ENCODE data around the gene TMEM270.
A peak's percentile ranks its signal among the peaks of the same experiment; 100 is the strongest.
"Not testable (repeated sequence)": the region's sequence is repeated elsewhere in the genome, so short reads cannot be mapped to it uniquely, and the experiment has no call there.

Gene TMEM270
- total RNA-seq = 0 reads per million in 3 donors

- Histone ChIP-seq H3K36me3 (ENCODE audit: control insufficient read depth, insufficient read depth, low read length) (no peaks in the 10 kb centered on the region), H3K27me3 (replicated peaks; ENCODE audit: control insufficient read depth, insufficient read depth, low read length, poor library complexity, severe bottlenecking) (no peaks in the 10 kb centered on the region), H3K4me1 (ENCODE audit: control insufficient read depth, insufficient read depth, low read length, poor library complexity, severe bottlenecking) (peaks cover 1% of the 10 kb centered on the region), H3K9me3 (ENCODE audit: control insufficient read depth, low read length) (no peaks in the 10 kb centered on the region), H3K27ac (ENCODE audit: insufficient read depth, low read length, poor library complexity, severe bottlenecking) (no peak within 1 kb of the TSS), H3K4me3 (ENCODE audit: insufficient read depth, low read depth, low read length, poor library complexity, severe bottlenecking) (no peak within 1 kb of the TSS)
- DNase-seq = no peak
These were observed at the start of gene TMEM270 for GRCh38 chr7:73860859-73861258. Gene TMEM270 (plus strand): TSS chr7:73861159. CDS start chr7:73861195, 36 bp downstream.

DNA sequence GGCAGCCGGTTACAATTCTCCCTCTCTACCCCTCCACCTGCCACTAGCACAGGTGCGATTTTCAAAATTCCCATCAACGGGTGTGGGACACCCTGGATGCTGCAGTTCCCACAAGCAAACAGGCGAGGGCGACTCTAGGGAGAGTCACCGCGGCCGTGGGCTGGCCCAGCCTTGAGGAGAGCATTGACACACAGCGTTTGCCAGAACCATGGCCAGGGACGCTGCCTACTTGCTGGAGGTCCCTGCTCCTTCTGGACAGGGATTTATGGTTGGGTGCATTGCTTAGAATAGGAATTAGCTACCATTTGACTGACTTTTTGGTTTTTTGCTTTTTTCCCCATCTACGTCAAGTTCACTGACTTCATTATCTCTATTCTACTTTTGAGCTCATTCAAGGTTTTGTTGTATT is 49.2 kb upstream of the TMEM270 start:
- Histone ChIP-seq H3K9me3 (ENCODE audit: control insufficient read depth, low read length) (peaks cover 5% of the 10 kb centered on the region), H3K27me3 (replicated peaks; ENCODE audit: control insufficient read depth, insufficient read depth, low read length, poor library complexity, severe bottlenecking) (no peaks in the 10 kb centered on the region), H3K4me3 (ENCODE audit: insufficient read depth, low read depth, low read length, poor library complexity, severe bottlenecking) (no peak overlapping the region), H3K36me3 (ENCODE audit: control insufficient read depth, insufficient read depth, low read length) (no peaks in the 10 kb centered on the region), H3K27ac (ENCODE audit: insufficient read depth, low read length, poor library complexity, severe bottlenecking) (no peak overlapping the region), H3K4me1 (ENCODE audit: control insufficient read depth, insufficient read depth, low read length, poor library complexity, severe bottlenecking) (no peaks in the 10 kb centered on the region)
- peak; percentile 9 to 36 (median 9) for DNase-seq

DNA sequence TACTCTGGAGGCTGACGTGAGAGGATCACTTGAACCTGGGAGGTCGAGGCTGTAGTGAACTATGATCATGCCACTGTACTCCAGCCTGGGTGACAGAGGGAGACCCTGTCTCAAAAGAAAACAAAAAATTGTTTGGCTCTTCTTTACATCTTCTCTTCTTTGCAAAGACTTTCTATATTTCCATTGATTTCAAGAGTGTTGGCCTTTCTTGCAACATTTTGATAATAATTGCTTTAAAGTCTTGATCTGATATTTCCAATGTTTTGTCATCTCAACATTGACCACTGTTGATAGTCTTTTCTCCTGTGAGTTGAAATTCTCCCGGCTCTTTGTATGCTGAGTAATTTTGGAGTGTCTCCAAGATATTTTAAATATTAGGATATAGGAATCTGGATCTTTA is 48.0 kb upstream of the TMEM270 start:
- H3K9me3 ChIP-seq (ENCODE audit: control insufficient read depth, low read length) = peaks cover 5% of the 10 kb centered on the region
- no peaks in the 10 kb centered on the region for H3K4me1 ChIP-seq (ENCODE audit: control insufficient read depth, insufficient read depth, low read length, poor library complexity, severe bottlenecking)
- H3K27me3 ChIP-seq (replicated peaks; ENCODE audit: control insufficient read depth, insufficient read depth, low read length, poor library complexity, severe bottlenecking) = no peaks in the 10 kb centered on the region
- no peak overlapping the region for H3K4me3 ChIP-seq (ENCODE audit: insufficient read depth, low read depth, low read length, poor library complexity, severe bottlenecking)
- H3K36me3 ChIP-seq (ENCODE audit: control insufficient read depth, insufficient read depth, low read length) = no peaks in the 10 kb centered on the region
- H3K27ac ChIP-seq (ENCODE audit: insufficient read depth, low read length, poor library complexity, severe bottlenecking) = no peak overlapping the region
- DNase-seq = no peak

GRCh38 chr7:73815436-73815835 is 45.5 kb upstream of the TMEM270 start:
- H3K27ac ChIP-seq (ENCODE audit: insufficient read depth, low read length, poor library complexity, severe bottlenecking) = no peak overlapping the region
- no peaks in the 10 kb centered on the region for H3K36me3 ChIP-seq (ENCODE audit: control insufficient read depth, insufficient read depth, low read length)
- no peaks in the 10 kb centered on the region for H3K27me3 ChIP-seq (replicated peaks; ENCODE audit: control insufficient read depth, insufficient read depth, low read length, poor library complexity, severe bottlenecking)
- peaks cover 5% of the 10 kb centered on the region for H3K9me3 ChIP-seq (ENCODE audit: control insufficient read depth, low read length)
- no peaks in the 10 kb centered on the region for H3K4me1 ChIP-seq (ENCODE audit: control insufficient read depth, insufficient read depth, low read length, poor library complexity, severe bottlenecking)
- H3K4me3 ChIP-seq (ENCODE audit: insufficient read depth, low read depth, low read length, poor library complexity, severe bottlenecking) = no peak overlapping the region
- no peak for DNase-seq

DNA sequence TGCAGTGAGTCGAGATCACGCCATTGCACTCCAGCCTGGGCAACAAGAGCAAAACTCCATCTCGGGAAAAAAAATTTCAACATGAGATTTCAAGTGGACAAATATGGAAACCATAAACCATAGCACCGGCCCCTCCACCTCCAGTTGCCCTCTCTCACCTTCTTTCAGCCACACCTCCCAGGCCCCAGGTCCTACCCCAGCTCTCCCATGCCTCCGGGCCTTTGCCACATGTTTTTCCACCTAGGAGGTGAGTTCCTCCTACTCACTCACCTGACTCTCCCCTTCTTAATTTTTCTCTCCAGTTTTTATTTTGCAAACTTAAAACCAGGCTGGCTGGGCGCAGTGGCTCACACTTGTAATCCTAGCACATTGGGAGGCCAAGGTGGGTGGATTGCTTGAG is 43.8 kb upstream of the TMEM270 start:
- H3K4me1 ChIP-seq (ENCODE audit: control insufficient read depth, insufficient read depth, low read length, poor library complexity, severe bottlenecking) = no peaks in the 10 kb centered on the region
- no peak overlapping the region for H3K4me3 ChIP-seq (ENCODE audit: insufficient read depth, low read depth, low read length, poor library complexity, severe bottlenecking)
- H3K27ac ChIP-seq (ENCODE audit: insufficient read depth, low read length, poor library complexity, severe bottlenecking) = no peak overlapping the region
- H3K36me3 ChIP-seq (ENCODE audit: control insufficient read depth, insufficient read depth, low read length) = no peaks in the 10 kb centered on the region
- DNase-seq = no peak
- H3K27me3 ChIP-seq (replicated peaks; ENCODE audit: control insufficient read depth, insufficient read depth, low read length, poor library complexity, severe bottlenecking) = no peaks in the 10 kb centered on the region
- H3K9me3 ChIP-seq (ENCODE audit: control insufficient read depth, low read length) = peaks cover 5% of the 10 kb centered on the region

DNA sequence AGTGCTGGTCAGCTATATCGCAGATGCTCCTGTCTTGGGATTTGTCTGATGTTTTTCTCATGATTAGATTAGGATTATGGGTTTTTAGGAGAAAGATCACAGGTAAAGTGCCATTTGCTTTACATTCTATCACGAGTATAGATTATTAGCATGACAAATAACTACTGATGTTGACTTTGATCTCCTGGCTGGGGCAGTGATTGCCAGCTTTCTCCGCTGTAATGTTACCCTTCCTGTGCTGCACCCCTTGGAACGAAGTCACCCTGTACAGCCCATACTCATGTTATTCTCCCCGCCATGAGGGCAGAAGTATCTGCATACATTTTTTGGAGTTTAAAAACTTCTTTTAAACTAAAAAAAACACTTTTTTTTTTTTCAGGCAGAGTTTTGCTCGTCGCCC is 40.9 kb upstream of the TMEM270 start:
- Histone ChIP-seq H3K9me3 (ENCODE audit: control insufficient read depth, low read length) (no peaks in the 10 kb centered on the region), H3K27ac (ENCODE audit: insufficient read depth, low read length, poor library complexity, severe bottlenecking) (no peak overlapping the region), H3K36me3 (ENCODE audit: control insufficient read depth, insufficient read depth, low read length) (no peaks in the 10 kb centered on the region), H3K27me3 (replicated peaks; ENCODE audit: control insufficient read depth, insufficient read depth, low read length, poor library complexity, severe bottlenecking) (no peaks in the 10 kb centered on the region), H3K4me3 (ENCODE audit: insufficient read depth, low read depth, low read length, poor library complexity, severe bottlenecking) (no peak overlapping the region), H3K4me1 (ENCODE audit: control insufficient read depth, insufficient read depth, low read length, poor library complexity, severe bottlenecking) (no peaks in the 10 kb centered on the region)
- no peak for DNase-seq

- H3K27me3 ChIP-seq (replicated peaks; ENCODE audit: control insufficient read depth, insufficient read depth, low read length, poor library complexity, severe bottlenecking); DNase-seq; H3K27ac ChIP-seq (ENCODE audit: insufficient read depth, low read length, poor library complexity, severe bottlenecking); H3K9me3 ChIP-seq (ENCODE audit: control insufficient read depth, low read length); H3K4me1 ChIP-seq (ENCODE audit: control insufficient read depth, insufficient read depth, low read length, poor library complexity, severe bottlenecking); H3K4me3 ChIP-seq (ENCODE audit: insufficient read depth, low read depth, low read length, poor library complexity, severe bottlenecking); H3K36me3 ChIP-seq (ENCODE audit: control insufficient read depth, insufficient read depth, low read length): not testable (repeated sequence)
These were observed 39.2 kb upstream of the TMEM270 start for GRCh38 chr7:73821597-73822285.

DNA sequence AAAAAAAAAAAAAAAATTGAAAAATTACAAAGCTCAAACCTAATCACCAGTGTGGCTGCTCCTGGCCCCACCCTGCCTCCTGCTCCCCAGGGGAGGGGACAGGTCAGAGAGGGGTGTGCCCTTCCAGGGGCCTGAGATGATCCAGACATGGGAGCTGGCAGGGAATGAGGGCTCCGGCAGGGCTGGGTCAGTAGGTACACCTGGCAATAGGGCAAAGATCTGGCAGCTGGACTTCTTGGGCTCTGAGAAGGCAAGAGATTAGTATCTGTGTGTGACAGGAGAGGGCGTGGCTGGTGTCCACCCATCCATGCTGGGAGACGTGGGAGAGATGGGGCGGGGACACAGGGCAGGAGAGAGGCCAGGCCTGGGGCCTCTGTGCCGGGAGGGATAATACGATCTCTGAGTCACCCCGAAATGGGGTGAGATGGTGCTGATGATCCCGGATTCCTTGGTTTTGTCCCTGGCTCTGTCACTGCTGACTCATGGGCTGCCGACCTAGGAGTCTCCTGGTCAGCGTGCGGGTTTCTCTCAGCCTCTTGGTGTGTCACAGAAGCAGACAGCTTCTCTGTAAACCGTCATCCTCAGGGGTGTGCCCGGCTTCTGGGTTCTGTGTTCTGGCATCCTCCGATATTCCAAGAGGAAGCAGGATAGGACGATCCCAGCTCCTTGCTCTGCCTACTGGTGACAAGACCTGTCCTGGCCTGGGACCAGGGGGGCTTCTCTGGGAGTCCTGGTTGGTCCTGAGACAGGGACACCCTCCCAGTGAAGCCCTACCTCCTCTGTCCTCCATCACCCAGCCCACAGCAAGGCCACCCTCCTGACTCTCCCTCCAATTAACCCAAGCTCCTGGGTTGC is 38.4 kb upstream of the TMEM270 start:
- no peaks in the 10 kb centered on the region for H3K27me3 ChIP-seq (replicated peaks; ENCODE audit: control insufficient read depth, insufficient read depth, low read length, poor library complexity, severe bottlenecking)
- no peak overlapping the region for H3K27ac ChIP-seq (ENCODE audit: insufficient read depth, low read length, poor library complexity, severe bottlenecking)
- H3K4me3 ChIP-seq (ENCODE audit: insufficient read depth, low read depth, low read length, poor library complexity, severe bottlenecking) = no peak overlapping the region
- no peaks in the 10 kb centered on the region for H3K36me3 ChIP-seq (ENCODE audit: control insufficient read depth, insufficient read depth, low read length)
- no peak for DNase-seq
- no peaks in the 10 kb centered on the region for H3K9me3 ChIP-seq (ENCODE audit: control insufficient read depth, low read length)
- peaks cover 8% of the 10 kb centered on the region for H3K4me1 ChIP-seq (ENCODE audit: control insufficient read depth, insufficient read depth, low read length, poor library complexity, severe bottlenecking)

GRCh38 chr7:73823257-73823656 is 37.7 kb upstream of the TMEM270 start:
- Histone ChIP-seq H3K9me3 (ENCODE audit: control insufficient read depth, low read length) (no peaks in the 10 kb centered on the region), H3K4me3 (ENCODE audit: insufficient read depth, low read depth, low read length, poor library complexity, severe bottlenecking) (no peak overlapping the region), H3K4me1 (ENCODE audit: control insufficient read depth, insufficient read depth, low read length, poor library complexity, severe bottlenecking) (peaks cover 14% of the 10 kb centered on the region), H3K36me3 (ENCODE audit: control insufficient read depth, insufficient read depth, low read length) (no peaks in the 10 kb centered on the region), H3K27me3 (replicated peaks; ENCODE audit: control insufficient read depth, insufficient read depth, low read length, poor library complexity, severe bottlenecking) (no peaks in the 10 kb centered on the region), H3K27ac (ENCODE audit: insufficient read depth, low read length, poor library complexity, severe bottlenecking) (no peak overlapping the region)
- no peak for DNase-seq

GRCh38 chr7:73823873-73824592 is 36.9 kb upstream of the TMEM270 start:
- Histone ChIP-seq H3K27me3 (replicated peaks; ENCODE audit: control insufficient read depth, insufficient read depth, low read length, poor library complexity, severe bottlenecking) (no peaks in the 10 kb centered on the region), H3K4me1 (ENCODE audit: control insufficient read depth, insufficient read depth, low read length, poor library complexity, severe bottlenecking) (peaks cover 16% of the 10 kb centered on the region), H3K4me3 (ENCODE audit: insufficient read depth, low read depth, low read length, poor library complexity, severe bottlenecking) (no peak overlapping the region), H3K27ac (ENCODE audit: insufficient read depth, low read length, poor library complexity, severe bottlenecking) (no peak overlapping the region), H3K9me3 (ENCODE audit: control insufficient read depth, low read length) (no peaks in the 10 kb centered on the region), H3K36me3 (ENCODE audit: control insufficient read depth, insufficient read depth, low read length) (no peaks in the 10 kb centered on the region)
- no peak for DNase-seq
